HEK293 (cell line): ENCODE results near the gene TIAM2.

Experiments used
- PBX3 ChIP-seq: sonication (generic); formaldehyde crosslinking; IDR thresholded peaks from 2 replicates; pipeline ENCODE4 v1.8.1; 2022; ENCODE audit warnings: mild to moderate bottlenecking, moderate library complexity, missing genetic modification reagents
- ZNF596 ChIP-seq: fragments of 450-650 bp; IDR thresholded peaks from 2 replicates; pipeline ENCODE4 v1.5.0; 2018; ENCODE audit warnings: missing biosample characterization, mild to moderate bottlenecking, missing genetic modification characterization, moderate library complexity
- ZNF629 ChIP-seq: fragments of 450-650 bp; formaldehyde crosslinking; IDR thresholded peaks from 2 replicates; pipeline ENCODE4 v1.5.1; 2017; ENCODE audit warnings: missing biosample characterization, missing genetic modification characterization

DNA sequence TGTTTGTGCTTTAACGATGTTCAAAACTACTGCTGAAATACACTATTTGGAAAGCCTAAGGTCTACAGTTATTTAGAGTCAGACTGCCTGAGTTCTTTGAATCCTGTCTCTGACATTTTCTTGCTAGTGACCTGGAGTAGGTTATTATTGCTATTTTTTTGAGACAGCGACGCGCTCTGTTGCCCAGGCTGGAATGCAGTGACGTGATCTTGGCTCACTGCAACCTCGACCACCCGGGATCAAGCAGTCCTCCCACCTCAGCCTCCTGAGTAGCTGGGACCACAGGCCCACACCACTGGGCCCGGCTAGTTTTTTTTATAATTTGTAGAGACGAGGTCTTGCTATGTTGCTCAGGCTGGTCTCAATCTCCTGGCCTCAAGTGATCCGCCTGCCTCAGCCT lies 96.6 kb downstream of the TIAM2 start:
- TF ChIP-seq PBX3 (CRISPR knock-in tag) = no peak
- no peak for TF ChIP-seq ZNF596 (tag by site-specific recombination)
- no peak for TF ChIP-seq ZNF629 (tag by site-specific recombination)
